B cell (primary cell): ENCODE measurements around the gene CWC27. TPM values are rescaled to one million over a fixed set of nuclear protein-coding genes. Genes with fewer than 3 reads are reported as not detected.

Source experiments
- ATAC-seq: fragments of 200-7000 bp; cut with Tn5 transposase; one replicate; pipeline ENCODE4 v1.10.0; 2021; ENCODE audit warnings: low read depth, mild to moderate bottlenecking, moderate number of reproducible peaks, moderate library complexity
- CTCF ChIA-PET: fragments of 350-600 bp; sonication (Branson Sonifier 250); formaldehyde crosslinking; loops from one replicate; lab custom pipeline; 2021; ENCODE audit warnings: antibody characterized with exemption, inconsistent platforms; lab: Charles Lee
- POLR2A ChIA-PET: fragments of 350-600 bp; sonication (Branson Sonifier 250); formaldehyde crosslinking; loops from one replicate; lab custom pipeline; 2021; ENCODE audit warnings: antibody characterized with exemption; lab: Charles Lee
- DNase-seq: peaks from one replicate; pipeline ENCODE4 v3.0.0; 2013
- H2AFZ ChIP-seq: 2 replicates; pipeline ENCODE4 v1.6.1; 2012; ENCODE audit warnings: mild to moderate bottlenecking, low read depth, low read length; ENCODE audit not compliant: insufficient read depth, poor library complexity, severe bottlenecking
- H3K27ac ChIP-seq, 2 donors: 1 replicate in 1 of 2; 2 replicates in 1 of 2; pipeline ENCODE4 v1.5.1; 2012 to 2013; ENCODE audit warnings: low read length in 2 of 2, mild to moderate bottlenecking in 2 of 2, moderate library complexity in 1 of 2
- H3K27me3 ChIP-seq, 4 experiments: fragments of 200-600 bp in 1 of 4; sonication (generic) in 1 of 4; replicated peaks in 1 of 4; 1 replicate in 2 of 4; 2 replicates in 2 of 4; pipeline versions ENCODE4 v1.6.1 to v1.7.0; 2013 to 2016; ENCODE audit warnings: low read length in 3 of 4, mild to moderate bottlenecking in 2 of 4, mixed read lengths in 1 of 4, moderate library complexity in 1 of 4; ENCODE audit not compliant: insufficient read depth in 4 of 4, control insufficient read depth in 3 of 4; ENCODE audit errors: control extremely low read depth in 1 of 4
- H3K36me3 ChIP-seq, 2 experiments: replicated peaks in 1 of 2; 1 replicate in 1 of 2; 2 replicates in 1 of 2; pipeline versions ENCODE4 v1.6.1 to v1.7.1; 2013; ENCODE audit warnings: low read length in 1 of 2; ENCODE audit not compliant: insufficient read depth in 2 of 2, control insufficient read depth in 1 of 2; ENCODE audit errors: control extremely low read depth in 1 of 2, extremely low read depth in 1 of 2
- H3K4me1 ChIP-seq, 2 donors: fragments of 200-600 bp in 1 of 2; sonication (generic) in 1 of 2; 1 replicate in 1 of 2; 2 replicates in 1 of 2; pipeline versions ENCODE4 v1.5.1 to v1.6.1; 2013 to 2017; ENCODE audit warnings: low read length in 2 of 2; ENCODE audit not compliant: control insufficient read depth in 2 of 2, insufficient read depth in 2 of 2
- H3K4me2 ChIP-seq: replicated peaks from 2 replicates; pipeline ENCODE3; 2012; ENCODE audit warnings: mild to moderate bottlenecking, low read depth, low read length; ENCODE audit not compliant: poor library complexity, severe bottlenecking
- H3K4me3 ChIP-seq, 5 experiments: fragments of 200-600 bp in 1 of 5; sonication (generic) in 1 of 5; 1 replicate in 3 of 5; 2 replicates in 2 of 5; pipeline versions ENCODE4 v1.5.1 to v1.7.0; 2011 to 2016; ENCODE audit warnings: low read length in 4 of 5, mild to moderate bottlenecking in 4 of 5, low read depth in 2 of 5, control low read depth in 1 of 5, moderate library complexity in 1 of 5; ENCODE audit not compliant: insufficient read depth in 1 of 5; ENCODE audit errors: control extremely low read depth in 1 of 5, extremely low read depth in 1 of 5
- H3K79me2 ChIP-seq: fragments of 200-600 bp; sonication (generic); one replicate; pipeline ENCODE4 v1.6.0; 2016; ENCODE audit warnings: low read length; ENCODE audit not compliant: control insufficient read depth, insufficient read depth
- H3K9ac ChIP-seq: fragments of 200-600 bp; sonication (generic); 2 replicates; pipeline ENCODE4 v1.6.1; 2017; ENCODE audit warnings: mild to moderate bottlenecking, low read length, moderate library complexity
- H3K9me3 ChIP-seq, 3 donors: one replicate each; pipeline versions ENCODE4 v1.6.1 to v1.7.1; 2013; ENCODE audit warnings: low read length in 2 of 3; ENCODE audit not compliant: control insufficient read depth in 2 of 3, insufficient read depth in 1 of 3; ENCODE audit errors: control extremely low read depth in 1 of 3
- H4K20me1 ChIP-seq: 2 replicates; pipeline ENCODE4 v1.6.0; 2012; ENCODE audit warnings: mild to moderate bottlenecking, low read length; ENCODE audit not compliant: insufficient read depth, control insufficient read depth, poor library complexity, severe bottlenecking
- H3K27ac Mint-ChIP-seq: one replicate; pipeline ENCODE4 v1.8.0; 2021; ENCODE audit warnings: mixed read lengths
- H3K27me3 Mint-ChIP-seq: one replicate; pipeline ENCODE4 v1.8.0; 2021; ENCODE audit warnings: mixed read lengths
- H3K4me1 Mint-ChIP-seq: one replicate; pipeline ENCODE4 v1.8.0; 2021; ENCODE audit warnings: mixed read lengths
- H3K4me3 Mint-ChIP-seq: one replicate; pipeline ENCODE4 v1.8.0; 2021; ENCODE audit warnings: mixed read lengths
- H3K9me3 Mint-ChIP-seq: one replicate; pipeline ENCODE4 v1.8.0; 2022; ENCODE audit warnings: mixed read lengths; ENCODE audit not compliant: insufficient read depth
- CTCF ChIP-seq: fragments of 200-600 bp; IDR thresholded peaks from one replicate; pipeline ENCODE4 v1.8.0; 2022; ENCODE audit warnings: antibody characterized with exemption, mild to moderate bottlenecking
- EZH2 ChIP-seq: IDR thresholded peaks from 2 replicates; pipeline ENCODE4 v1.6.1; 2012; ENCODE audit warnings: borderline replicate concordance, low read depth, mild to moderate bottlenecking, moderate library complexity, low read length; ENCODE audit not compliant: insufficient read depth, poor library complexity, severe bottlenecking
- WGBS: methylation state at CpG from one replicate; pipeline ENCODE4 v1.1.5; 2013; ENCODE audit warnings: missing lambda C conversion rate; ENCODE audit not compliant: insufficient coverage; 5-methylcytosine and 5-hydroxymethylcytosine counted together
- intact Hi-C: fragments of 100-400 bp; cut with micrococcal nuclease; formaldehyde crosslinking; loops from one replicate; pipeline ENCODE4 v1.10.0; 2022
- polyA plus RNA-seq: library from polyadenylated mRNA; depleted of rRNA; stranded (reverse); fragments of >200 nt; gene quantifications from 2 replicates; pipeline ENCODE4 v1.2.3, GENCODE V29; 2012
- total RNA-seq, 2 donors: library from RNA; stranded (reverse); fragments of 120-200 nt in 1 of 2; gene quantifications; 1 replicate in 1 of 2; 2 replicates in 1 of 2; pipeline versions ENCODE4 v1.2.3 to v1.2.4, GENCODE V29; 2013 to 2022

The CWC27 gene
- total and polyA plus RNA-seq, 2 donors (not counting 1 experiment from before 2014, with no cell fraction given), result 6.6 to 30.5 TPM

GRCh38 chr5:64758901-64759300 is 9.8 kb upstream of the CWC27 start:
- CTCF ChIA-PET, result interaction anchor here (1.2 kb wide), 1 partner anchor 727 kb away, joined by 5 read pairs; no protein-coding TSS in a partner anchor
- TF ChIP-seq CTCF (no peak), EZH2 (no peak)

GRCh38 chr5:64759960-64760660 is 8.6 kb upstream of the CWC27 start:
- TF ChIP-seq CTCF (no peak), EZH2 (no peak)
- Mint-ChIP-seq H3K9me3 (no peaks in the 10 kb centered on the region), H3K27ac (no peak overlapping the region), H3K27me3 (no peaks in the 10 kb centered on the region), H3K4me1 (peaks cover 13% of the 10 kb centered on the region), H3K4me3 (no peak overlapping the region)
- H4K20me1 ChIP-seq, result peaks cover 11% of the 10 kb centered on the region
- H2AFZ ChIP-seq, result no peak overlapping the region
- no peak for ATAC-seq
- WGBS, result 100% methylated on average over 1 of the region's 4 CpGs
- no peaks in the 10 kb centered on the region for H3K4me1 ChIP-seq
- H3K79me2 ChIP-seq, result peaks cover 48% of the 10 kb centered on the region
- ChIA-PET POLR2A (no interaction called here), CTCF (no interaction called here)
- DNase-seq, result no peak
- intact Hi-C loops, result loop anchor here (10.0 kb wide), 1 partner anchor 275 kb away; no protein-coding TSS in a partner anchor
- H3K4me3 ChIP-seq, result no peak overlapping the region
- peaks cover 2 to 6% of the 10 kb centered on the region in 2 experiments for H3K36me3 ChIP-seq
- no peaks in the 10 kb centered on the region for H3K27me3 ChIP-seq
- no peak overlapping the region for H3K27ac ChIP-seq
- no peak overlapping the region for H3K9ac ChIP-seq
- H3K9me3 ChIP-seq, result no peaks in the 10 kb centered on the region
- H3K4me2 ChIP-seq, result no peak overlapping the region

More at GRCh38 chr5:64758901-64759300, 9.8 kb upstream of the CWC27 start:
- Mint-ChIP-seq H3K27ac (no peak overlapping the region), H3K9me3 (no peaks in the 10 kb centered on the region), H3K27me3 (no peaks in the 10 kb centered on the region), H3K4me1 (peaks cover 14% of the 10 kb centered on the region), H3K4me3 (no peak overlapping the region)
- Histone ChIP-seq H3K9ac (no peak overlapping the region), H3K4me2 (no peak overlapping the region), H3K4me1 (no peaks in the 10 kb centered on the region), H3K79me2 (peaks cover 38% of the 10 kb centered on the region), H3K9me3 (no peaks in the 10 kb centered on the region), H3K27ac (no peak overlapping the region), H3K4me3 (no peak overlapping the region), H2AFZ (no peak overlapping the region), H4K20me1 (peaks cover 11% of the 10 kb centered on the region), H3K36me3 (peaks cover 0 to 2% of the 10 kb centered on the region in 2 experiments), H3K27me3 (no peaks in the 10 kb centered on the region)
- WGBS, result 100% methylated on average over 1 of the region's 3 CpGs
- intact Hi-C loops, result no loop called here
- POLR2A ChIA-PET, result no interaction called here
- DNase-seq, result no peak
- no peak for ATAC-seq
